H9 (cell line): Measurements from ENCODE around the gene TENM3. TPM values are rescaled to one million over a fixed set of nuclear protein-coding genes. Genes with fewer than 3 reads are reported as not detected.

Experiments
- DNase-seq: peaks from one replicate; pipeline ENCODE4 v3.0.0-alpha.2; 2017
- H2AFZ ChIP-seq: one replicate; pipeline ENCODE4 v1.6.1; 2013; ENCODE audit warnings: mild to moderate bottlenecking, low read length, control low read depth, moderate library complexity
- H2AK5ac ChIP-seq: 2 replicates; pipeline ENCODE4 v1.6.1; 2013; ENCODE audit warnings: low read length, control low read depth, mixed read lengths; ENCODE audit not compliant: insufficient read length
- H2BK120ac ChIP-seq: one replicate; pipeline ENCODE4 v1.6.1; 2013; ENCODE audit warnings: low read depth, mild to moderate bottlenecking, low read length, control low read depth, inconsistent platforms; ENCODE audit not compliant: poor library complexity, severe bottlenecking
- H2BK12ac ChIP-seq: 2 replicates; pipeline ENCODE4 v1.6.1; 2013; ENCODE audit warnings: low read length, control low read depth, mixed read lengths, low read depth; ENCODE audit not compliant: insufficient read length
- H2BK15ac ChIP-seq: 2 replicates; pipeline ENCODE4 v1.6.1; 2013; ENCODE audit warnings: low read depth, low read length, control low read depth
- H2BK20ac ChIP-seq: one replicate; pipeline ENCODE4 v1.6.1; 2013; ENCODE audit warnings: low read depth, mild to moderate bottlenecking, low read length, control low read depth, inconsistent platforms; ENCODE audit not compliant: poor library complexity, severe bottlenecking
- H2BK5ac ChIP-seq: 2 replicates; pipeline ENCODE4 v1.6.1; 2013; ENCODE audit warnings: low read length, control low read depth, mixed read lengths; ENCODE audit not compliant: insufficient read length
- H3K14ac ChIP-seq: 2 replicates; pipeline ENCODE4 v1.6.1; 2013; ENCODE audit warnings: low read length, control low read depth; ENCODE audit not compliant: insufficient read depth
- H3K18ac ChIP-seq: 2 replicates; pipeline ENCODE4 v1.6.1; 2013; ENCODE audit warnings: low read depth, mild to moderate bottlenecking, mixed read lengths, low read length, control low read depth; ENCODE audit not compliant: insufficient read length
- H3K23ac ChIP-seq: 2 replicates; pipeline ENCODE4 v1.6.1; 2013; ENCODE audit warnings: low read length, control low read depth, mixed read lengths, low read depth; ENCODE audit not compliant: insufficient read length
- H3K23me2 ChIP-seq: 2 replicates; pipeline ENCODE4 v1.6.1; 2013; ENCODE audit warnings: low read depth, mild to moderate bottlenecking, mixed read lengths, low read length, control low read depth; ENCODE audit not compliant: insufficient read length, poor library complexity, severe bottlenecking
- H3K27ac ChIP-seq: 2 replicates; pipeline ENCODE4 v1.5.1; 2013; ENCODE audit warnings: low read length, control low read depth, mixed read lengths, low read depth; ENCODE audit not compliant: insufficient read length
- H3K27me3 ChIP-seq: 2 replicates; pipeline ENCODE4 v1.6.1; 2013; ENCODE audit warnings: low read length, control low read depth, inconsistent platforms; ENCODE audit not compliant: insufficient read depth
- H3K4ac ChIP-seq: 2 replicates; pipeline ENCODE4 v1.6.1; 2013; ENCODE audit warnings: low read depth, mild to moderate bottlenecking, control low read depth, inconsistent platforms, low read length, moderate library complexity
- H3K4me1 ChIP-seq: 2 replicates; pipeline ENCODE4 v1.6.1; 2013; ENCODE audit warnings: low read length, control low read depth, inconsistent platforms; ENCODE audit not compliant: insufficient read depth
- H3K4me2 ChIP-seq: 2 replicates; pipeline ENCODE4 v1.6.1; 2013; ENCODE audit warnings: low read length, control low read depth, mixed read lengths; ENCODE audit not compliant: insufficient read length, insufficient read depth
- H3K56ac ChIP-seq: 2 replicates; pipeline ENCODE4 v1.6.1; 2013; ENCODE audit warnings: low read depth, mild to moderate bottlenecking, mixed read lengths, low read length, control low read depth; ENCODE audit not compliant: insufficient read length
- H3K79me1 ChIP-seq: 2 replicates; pipeline ENCODE4 v1.6.1; 2013; ENCODE audit warnings: low read depth, mild to moderate bottlenecking, moderate library complexity, low read length, control low read depth, inconsistent platforms; ENCODE audit not compliant: insufficient read depth, poor library complexity, severe bottlenecking
- H3K79me2 ChIP-seq: 2 replicates; pipeline ENCODE4 v1.6.1; 2013; ENCODE audit warnings: low read length, control low read depth, inconsistent platforms; ENCODE audit not compliant: insufficient read depth
- H3K9ac ChIP-seq: 2 replicates; pipeline ENCODE4 v1.6.1; 2013; ENCODE audit warnings: low read length, control low read depth, mixed read lengths; ENCODE audit not compliant: insufficient read length; ENCODE audit errors: extremely low read depth
- H3K9me3 ChIP-seq: one replicate; pipeline ENCODE4 v1.6.1; 2013; ENCODE audit warnings: low read depth, low read length, inconsistent platforms; ENCODE audit not compliant: control insufficient read depth
- H3T11ph ChIP-seq: one replicate; pipeline ENCODE4 v1.6.1; 2013; ENCODE audit warnings: mild to moderate bottlenecking, low read length, control low read depth, inconsistent platforms
- H4K20me1 ChIP-seq: one replicate; pipeline ENCODE4 v1.6.1; 2013; ENCODE audit not compliant: control insufficient read depth, insufficient read length, insufficient read depth
- H4K5ac ChIP-seq: 2 replicates; pipeline ENCODE4 v1.6.1; 2013; ENCODE audit warnings: low read depth, mild to moderate bottlenecking, mixed read lengths, low read length, control low read depth; ENCODE audit not compliant: insufficient read length
- H4K8ac ChIP-seq: replicated peaks from 2 replicates; pipeline ENCODE4 v1.6.1; 2013; ENCODE audit warnings: low read length, control low read depth, mixed read lengths, low read depth; ENCODE audit not compliant: insufficient read length
- H4K91ac ChIP-seq: 2 replicates; pipeline ENCODE4 v1.6.1; 2013; ENCODE audit warnings: low read depth, mild to moderate bottlenecking, moderate library complexity, mixed read lengths, low read length, control low read depth; ENCODE audit not compliant: insufficient read length
- H3K27ac Mint-ChIP-seq, 3 experiments: 2 replicates in 2 of 3; 3 replicates in 1 of 3; pipeline ENCODE4 v1.8.0; 2020 to 2021; ENCODE audit warnings: mixed read lengths in 3 of 3, mild to moderate bottlenecking in 1 of 3, moderate library complexity in 1 of 3
- H3K27me3 Mint-ChIP-seq: 2 replicates; pipeline ENCODE4 v1.8.0; 2021; ENCODE audit warnings: low read depth, mild to moderate bottlenecking, moderate library complexity, mixed read lengths
- H3K36me3 Mint-ChIP-seq, 3 experiments: 2 replicates in 2 of 3; 3 replicates in 1 of 3; pipeline ENCODE4 v1.8.0; 2020 to 2021; ENCODE audit warnings: low read depth in 3 of 3, mixed read lengths in 3 of 3; ENCODE audit not compliant: insufficient read depth in 1 of 3
- H3K4me1 Mint-ChIP-seq, 2 experiments: 2 replicates each; pipeline ENCODE4 v1.8.0; 2020; ENCODE audit warnings: mixed read lengths in 2 of 2
- H3K4me3 Mint-ChIP-seq, 2 experiments: 2 replicates in 1 of 2; 3 replicates in 1 of 2; pipeline ENCODE4 v1.8.0; 2020 to 2021; ENCODE audit warnings: mild to moderate bottlenecking in 2 of 2, mixed read lengths in 2 of 2, moderate library complexity in 1 of 2
- H3K9me3 Mint-ChIP-seq, 2 experiments: 2 replicates in 1 of 2; 3 replicates in 1 of 2; pipeline ENCODE4 v1.8.0; 2020; ENCODE audit warnings: mild to moderate bottlenecking in 2 of 2, mixed read lengths in 2 of 2, moderate library complexity in 1 of 2
- CTCF ChIP-seq: fragments of 200-600 bp; sonication (generic); conservative IDR thresholded peaks from 3 replicates; pipeline ENCODE4 v1.8.0; 2021; ENCODE audit warnings: antibody characterized with exemption, mild to moderate bottlenecking
- WGBS: extraction: QIAGEN DNeasy Blood & Tissue Kit; methylation state at CpG from one replicate; pipeline ENCODE4 v1.1.7; 2013; ENCODE audit warnings: missing lambda C conversion rate, low lambda C conversion rate, mixed read lengths; ENCODE audit not compliant: insufficient read length; ENCODE audit errors: extremely low coverage; 5-methylcytosine and 5-hydroxymethylcytosine counted together
- total RNA-seq: library from RNA; stranded (reverse); gene quantifications from 2 replicates; pipeline ENCODE4 v1.2.1, GENCODE V29; 2021

Gene TENM3
- total RNA-seq, 1 experiment from 2014 or later, result 49.6 TPM

GRCh38 chr4:182822554-182822953, 579.4 kb downstream of the TENM3 start:
- Histone ChIP-seq H3K14ac (no peak overlapping the region; the same call in 1 of the 2 replicates), H3K79me2 (no peaks in the 10 kb centered on the region), H2BK12ac (no peak overlapping the region), H3K23ac (no peak overlapping the region), H3K9ac (no peak overlapping the region), H3K27ac (no peak overlapping the region), H2BK15ac (no peak overlapping the region), H2AFZ (no peak overlapping the region), H4K20me1 (no peaks in the 10 kb centered on the region), H2BK5ac (no peak overlapping the region), H4K5ac (no peak overlapping the region), H4K8ac (no peak overlapping the region), H4K91ac (no peak overlapping the region), H3K4ac (no peak overlapping the region), H3T11ph (no peak overlapping the region), H2BK20ac (no peak overlapping the region), H3K56ac (no peak overlapping the region), H2BK120ac (no peak overlapping the region), H3K79me1 (no peaks in the 10 kb centered on the region), H3K4me1 (no peaks in the 10 kb centered on the region), H2AK5ac (no peak overlapping the region), H3K18ac (no peak overlapping the region), H3K4me2 (no peak overlapping the region), H3K27me3 (no peaks in the 10 kb centered on the region), H3K9me3 (no peaks in the 10 kb centered on the region), H3K23me2 (no peaks in the 10 kb centered on the region)
- Mint-ChIP-seq H3K4me1 (peaks cover 19 to 26% of the 10 kb centered on the region in 2 experiments), H3K9me3 (no peaks in the 10 kb centered on the region), H3K27ac (no peak overlapping the region; a peak in 1 of 7 replicates), H3K4me3 (no peak overlapping the region), H3K36me3 (peaks cover 0 to 2% (median 0%) of the 10 kb centered on the region in 3 experiments; a peak in 2 of 7 replicates), H3K27me3 (no peaks in the 10 kb centered on the region; the same call in none of the 2 replicates)
- no CpG with 5 or more reads among the region's 11 CpGs for WGBS
- no peak for TF ChIP-seq CTCF
- DNase-seq, result no peak
